Heart right ventricle (tissue), 16 donors: Measurements from ENCODE around the gene PRUNE1. TPM values are rescaled to one million over a fixed set of nuclear protein-coding genes. Genes with fewer than 3 reads are reported as not detected.

Source experiments
- ATAC-seq, 8 donors: fragments of 200-7000 bp; cut with Tn5 transposase; one replicate each; pipeline ENCODE4 v1.9.1; 2020; ENCODE audit warnings: mild to moderate bottlenecking in 8 of 8, moderate library complexity in 8 of 8, moderate number of reproducible peaks in 1 of 8
- DNase-seq, 2 donors: peaks; one replicate each; pipeline ENCODE4 v3.0.0-alpha.2; 2020
- H3K27ac ChIP-seq, 10 donors: fragments of 200-600 bp; sonication (generic) in 2 of 10; one replicate each; pipeline versions ENCODE4 v1.5.0 to v1.8.0; 2020 to 2022; ENCODE audit warnings: mild to moderate bottlenecking in 3 of 10
- H3K27me3 ChIP-seq, 7 donors: fragments of 200-600 bp; one replicate each; pipeline ENCODE4 v1.8.0; 2021 to 2022; ENCODE audit warnings: mild to moderate bottlenecking in 2 of 7
- H3K36me3 ChIP-seq, 9 donors: fragments of 200-600 bp; sonication (generic) in 1 of 9; one replicate each; pipeline versions ENCODE4 v1.5.0 to v1.8.0; 2020 to 2022; ENCODE audit warnings: mild to moderate bottlenecking in 2 of 9
- H3K4me1 ChIP-seq, 9 donors: fragments of 200-600 bp; sonication (generic) in 1 of 9; one replicate each; pipeline versions ENCODE4 v1.5.0 to v1.8.0; 2020 to 2022; ENCODE audit warnings: mild to moderate bottlenecking in 4 of 9
- H3K4me3 ChIP-seq, 10 donors: fragments of 200-600 bp; sonication (generic) in 2 of 10; one replicate each; pipeline versions ENCODE4 v1.5.0 to v1.8.0; 2020 to 2022; ENCODE audit warnings: mild to moderate bottlenecking in 7 of 10, moderate library complexity in 2 of 10
- H3K9me3 ChIP-seq, 11 donors: fragments of 200-600 bp in 10 of 11; sonication (generic) in 2 of 11; one replicate each; pipeline versions ENCODE4 v1.5.0 to v1.8.0; 2013 to 2022; ENCODE audit warnings: mild to moderate bottlenecking in 2 of 11, control low read depth in 1 of 11, moderate library complexity in 1 of 11
- CTCF ChIP-seq, 9 donors: fragments of 200-600 bp; sonication (generic) in 2 of 9; IDR thresholded peaks; one replicate each; pipeline versions ENCODE4 v1.5.0 to v1.8.0; 2021 to 2022; ENCODE audit warnings: antibody characterized with exemption in 9 of 9, mild to moderate bottlenecking in 5 of 9, moderate library complexity in 1 of 9
- WGBS, 2 donors: extraction: QIAGEN DNeasy Blood & Tissue Kit; methylation state at CpG; one replicate each; pipeline ENCODE4 v1.1.7; 2013; ENCODE audit warnings: inconsistent platforms in 1 of 2; 5-methylcytosine and 5-hydroxymethylcytosine counted together
- intact Hi-C, 10 donors: fragments of 100-400 bp; cut with DNase I; formaldehyde crosslinking; loops; one replicate each; pipeline versions ENCODE4 v1.11.1 to v1.14.2; 2022
- polyA plus RNA-seq, 2 donors: library from polyadenylated mRNA; stranded (reverse); fragments of 200-250 nt; gene quantifications; one replicate each; pipeline ENCODE4 v1.2.3, GENCODE V29; 2013
- total RNA-seq, 10 donors: library from RNA; stranded (reverse); fragmentation: NEBNext Ultra II Directional in 3 of 10; extraction: Animal tissue kit (Norgen Biotek cat#: 25700) in 3 of 10; gene quantifications; one replicate each; pipeline versions ENCODE4 v1.2.1 to v1.2.4, GENCODE V29; 2021 to 2023
- donor health status: Arrhythmogenic right ventricular cardiomyopathy.
- donor health status: ischemic (EF 13 %, LVEDD 7.1; RV severe dilation, severe dysfunction).
- donor health status: healthy with polysubstance abuse.
- donor health status: DM: no; HTN: yes; CAD: no.
- donor health status: DM: no; HTN: no; CAD: no.
- donor health status: ischemic (EF 25% LVEDD 6.9; RV normal size, moderate dysfunction).
- donor health status: ischemic (EF 25% LVEDD 5.7; RV mildly dilated, moderate dysfunction).
- donor health status: healthy.
- donor health status: DM: yes; HTN: yes; CAD: no.
- donor health status: Ischemic cardiomyopathy.
- donor health status: ischemic (EF 35%, LVEDD 5.7; RV mildly dilated, moderate dysfunction).
- donor health status: nonischemic (EF 11% LVEDD 7.7; RV severe dilation, severe dysfunction).
- donor health status: DM: yes; HTN: yes; CAD: no.
- donor health status: PGD.
- donor health status: ischemic (EF 29% LVEDD 5.4; RV normal size, mild dysfunction).
- donor health status: nonischemic (EF 23%, LVEDD 6.1; RV moderate dilation, normal function).

Gene PRUNE1
- total and polyA plus RNA-seq, 12 donors, result 11.5 to 50.1 (median 43.9) TPM

GRCh38 chr1:151043163-151043562 lies 34.9 kb downstream of the PRUNE1 start:
- H3K27me3 ChIP-seq, result no peaks in the 10 kb centered on the region
- intact Hi-C loops, result no loop called here
- no peak overlapping the region for H3K4me3 ChIP-seq
- DNase-seq, result no peak
- no peaks in the 10 kb centered on the region for H3K9me3 ChIP-seq
- H3K4me1 ChIP-seq, result peaks cover 0 to 12% (median 4%) of the 10 kb centered on the region in 9 donors
- 93 to 97% methylated on average over 1 of the region's 1 CpG for WGBS, 2 donors
- ATAC-seq, result no peak
- H3K36me3 ChIP-seq, result peaks cover 0 to 22% (median 0%) of the 10 kb centered on the region in 9 donors
- no peak for TF ChIP-seq CTCF (IDR thresholded peaks at IDR 0.05)
- no peak overlapping the region for H3K27ac ChIP-seq

GRCh38 chr1:151047591-151047924 lies 39.3 kb downstream of the PRUNE1 start, which contains the start of gene C1orf56:
C1orf56 (plus strand) TSS chr1:151047751; CDS start chr1:151047848, 97 bp downstream.
- H3K27ac ChIP-seq, result peak within 1 kb of the TSS; percentile 71 to 95 (median 90)
- intact Hi-C loops, result loop anchor here in 1 of 10 donors (1.0 kb wide), 1 partner anchor 24 kb away; no protein-coding TSS in a partner anchor
- ATAC-seq, result peak; percentile 82 to 88 (median 86)
- TF ChIP-seq CTCF (IDR thresholded peaks at IDR 0.05), result no peak
- H3K27me3 ChIP-seq, result no peaks in the 10 kb centered on the region
- peak within 1 kb of the TSS; percentile 44 to 98 (median 76) for H3K4me3 ChIP-seq
- H3K36me3 ChIP-seq, result peaks cover 0 to 48% (median 13%) of the 10 kb centered on the region in 9 donors
- H3K4me1 ChIP-seq, result peaks cover 0 to 38% (median 28%) of the 10 kb centered on the region in 9 donors
- 1% methylated on average over 26 to 29 of the region's 29 CpGs for WGBS, 2 donors
- no peaks in the 10 kb centered on the region for H3K9me3 ChIP-seq
- DNase-seq, result peak; percentile 59 to 76

GRCh38 chr1:151047925-151048644 lies 39.8 kb downstream of the PRUNE1 start:
- WGBS, 2 donors, result 0% methylated on average over 48 of the region's 48 CpGs
- Histone ChIP-seq H3K4me3 (peak overlapping the region; percentile 44 to 98 (median 76)), H3K36me3 (peaks cover 0 to 48% (median 18%) of the 10 kb centered on the region in 9 donors), H3K27ac (peak overlapping the region; percentile 71 to 95 (median 90)), H3K27me3 (no peaks in the 10 kb centered on the region), H3K4me1 (peaks cover 0 to 38% (median 28%) of the 10 kb centered on the region in 9 donors), H3K9me3 (no peaks in the 10 kb centered on the region)
- ATAC-seq, result peak; percentile 73 to 90 (median 86)
- peak; percentile 73 for DNase-seq
- intact Hi-C loops, result loop anchor here in 1 of 10 donors (1.0 kb wide), 1 partner anchor 23 kb away; no protein-coding TSS in a partner anchor
- peak in 8 of 9 donors; percentile 25 to 68 (median 57) for TF ChIP-seq CTCF (IDR thresholded peaks at IDR 0.05)

GRCh38 chr1:151048645-151049032 lies 40.4 kb downstream of the PRUNE1 start:
- Histone ChIP-seq H3K9me3 (no peaks in the 10 kb centered on the region), H3K36me3 (peaks cover 0 to 48% (median 24%) of the 10 kb centered on the region in 9 donors), H3K27me3 (no peaks in the 10 kb centered on the region), H3K4me1 (peaks cover 0 to 38% (median 28%) of the 10 kb centered on the region in 9 donors), H3K27ac (peak overlapping the region; percentile 71 to 95 (median 90)), H3K4me3 (peak overlapping the region; percentile 44 to 98 (median 76))
- peak in 2 of 9 donors; percentile 2 to 63 for TF ChIP-seq CTCF (IDR thresholded peaks at IDR 0.05)
- intact Hi-C loops, result no loop called here
- no peak for DNase-seq
- ATAC-seq, result no peak
- 11 to 15% methylated on average over 3 of the region's 3 CpGs for WGBS, 2 donors
